PC-9 (cell line): ENCODE measurements around the gene CHP2.

ENCODE experiments used
- CTCF ChIP-seq: fragments of 200-600 bp; sonication (generic); conservative IDR thresholded peaks from 2 replicates; pipeline ENCODE4 v1.6.1; 2017; ENCODE audit warnings: mixed run types, antibody characterized with exemption, mild to moderate bottlenecking, moderate library complexity
- EZH2 ChIP-seq: fragments of 200-600 bp; sonication (generic); IDR thresholded peaks from 2 replicates; pipeline ENCODE4 v1.8.0; 2017; ENCODE audit warnings: antibody characterized with exemption, low read depth

- no peak for TF ChIP-seq EZH2
- no peak for TF ChIP-seq CTCF
These were observed 13.8 kb downstream of the CHP2 start for GRCh38 chr16:23768581-23768980.
